Measurements from ENCODE around the gene RNF182. TPM values are rescaled to one million over a fixed set of nuclear protein-coding genes. Genes with fewer than 3 reads are reported as not detected.

RNF182 gene
- polyA plus RNA-seq, 1 experiment: 1.4 TPM

DNA sequence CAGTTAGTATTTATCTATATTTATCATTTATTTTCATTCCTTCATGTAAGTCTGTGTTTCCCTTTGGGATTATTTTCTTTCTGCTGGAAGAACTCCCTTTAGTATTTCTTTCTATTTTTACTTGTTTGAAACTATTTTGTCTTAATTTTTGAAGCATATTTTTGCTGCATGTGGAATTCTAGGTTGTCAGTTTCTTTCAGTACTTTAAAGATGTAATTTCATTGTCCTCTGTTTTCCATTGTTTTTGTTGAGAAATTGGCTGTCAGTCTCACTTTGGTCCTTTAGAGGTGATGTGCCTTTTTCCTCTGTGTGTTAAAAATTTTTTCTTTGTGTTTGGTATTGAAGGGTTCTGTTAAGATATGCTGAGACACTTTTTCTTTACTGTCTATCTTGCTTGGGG lies 17.1 kb downstream of the RNF182 start:
- Histone ChIP-seq H3K36me3 (ENCODE audit: control insufficient read depth, insufficient read depth, low read length) (no peaks in the 10 kb centered on the region), H3K27me3 (ENCODE audit: control insufficient read depth, insufficient read depth, low read length) (no peaks in the 10 kb centered on the region), H3K4me3 (ENCODE audit: low read depth, low read length) (no peak overlapping the region)
- POLR2A ChIA-PET: no interaction called here
- CTCF ChIA-PET: no interaction called here
- TF ChIP-seq, protein P1, sequence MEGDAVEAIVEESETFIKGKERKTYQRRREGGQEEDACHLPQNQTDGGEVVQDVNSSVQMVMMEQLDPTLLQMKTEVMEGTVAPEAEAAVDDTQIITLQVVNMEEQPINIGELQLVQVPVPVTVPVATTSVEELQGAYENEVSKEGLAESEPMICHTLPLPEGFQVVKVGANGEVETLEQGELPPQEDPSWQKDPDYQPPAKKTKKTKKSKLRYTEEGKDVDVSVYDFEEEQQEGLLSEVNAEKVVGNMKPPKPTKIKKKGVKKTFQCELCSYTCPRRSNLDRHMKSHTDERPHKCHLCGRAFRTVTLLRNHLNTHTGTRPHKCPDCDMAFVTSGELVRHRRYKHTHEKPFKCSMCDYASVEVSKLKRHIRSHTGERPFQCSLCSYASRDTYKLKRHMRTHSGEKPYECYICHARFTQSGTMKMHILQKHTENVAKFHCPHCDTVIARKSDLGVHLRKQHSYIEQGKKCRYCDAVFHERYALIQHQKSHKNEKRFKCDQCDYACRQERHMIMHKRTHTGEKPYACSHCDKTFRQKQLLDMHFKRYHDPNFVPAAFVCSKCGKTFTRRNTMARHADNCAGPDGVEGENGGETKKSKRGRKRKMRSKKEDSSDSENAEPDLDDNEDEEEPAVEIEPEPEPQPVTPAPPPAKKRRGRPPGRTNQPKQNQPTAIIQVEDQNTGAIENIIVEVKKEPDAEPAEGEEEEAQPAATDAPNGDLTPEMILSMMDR (IDR thresholded peaks at IDR 0.05; ENCODE audit: insufficient read depth, low read depth, low read length): no peak
- DNase-seq (ENCODE audit: low read depth): no peak

DNA sequence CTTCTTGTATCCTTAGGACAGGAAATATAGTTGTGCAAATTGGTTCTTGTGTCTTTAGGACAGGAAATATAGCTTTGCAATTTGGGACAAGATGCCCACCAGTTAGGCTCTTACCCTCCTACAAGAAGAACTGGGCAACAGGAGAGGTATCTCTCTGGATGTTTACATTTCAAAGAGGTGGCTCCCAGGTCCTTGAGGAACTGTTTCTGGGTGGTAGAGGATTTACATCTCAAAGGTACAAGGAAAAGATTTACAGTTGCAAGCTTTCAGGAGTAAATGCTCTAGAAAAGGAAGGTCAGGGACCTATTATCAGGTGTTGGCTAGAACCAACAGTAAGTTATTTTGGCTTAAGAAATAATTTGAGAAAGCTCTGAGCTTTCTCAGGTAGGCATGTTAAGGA lies 19.2 kb downstream of the RNF182 start:
- Histone ChIP-seq H3K27me3 (ENCODE audit: control insufficient read depth, insufficient read depth, low read length) (no peaks in the 10 kb centered on the region), H3K36me3 (ENCODE audit: control insufficient read depth, insufficient read depth, low read length) (no peaks in the 10 kb centered on the region), H3K4me3 (ENCODE audit: low read depth, low read length) (no peak overlapping the region)
- POLR2A ChIA-PET: no interaction called here
- no peak for DNase-seq (ENCODE audit: low read depth)
- TF ChIP-seq, protein P1 (IDR thresholded peaks at IDR 0.05; ENCODE audit: insufficient read depth, low read depth, low read length): no peak
- CTCF ChIA-PET: interaction anchor here (0.6 to 0.8 kb wide), 2 partner anchors 33 to 200 kb away, joined by 3 to 4 read pairs; no protein-coding TSS in a partner anchor

DNA sequence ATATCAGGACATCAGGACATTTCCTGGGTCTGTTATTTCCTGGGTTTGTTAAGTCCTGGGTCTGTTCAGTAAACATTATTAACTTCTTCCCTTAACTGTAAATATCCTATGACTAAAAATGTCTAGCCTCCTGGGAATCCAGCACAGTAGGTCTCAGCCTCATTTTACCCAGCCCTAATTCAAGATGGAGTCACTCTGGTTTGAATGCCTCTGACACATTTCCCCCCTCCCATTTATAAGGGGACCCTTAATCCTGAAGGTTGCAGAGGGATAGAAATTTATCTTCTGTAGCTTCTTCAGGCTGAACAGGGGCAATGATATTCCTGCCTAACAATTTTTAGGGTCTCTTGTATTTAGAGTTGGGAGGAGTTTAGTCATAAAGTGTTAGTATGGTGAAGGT lies 21.8 kb downstream of the RNF182 start:
- H3K27me3 ChIP-seq (ENCODE audit: control insufficient read depth, insufficient read depth, low read length): no peaks in the 10 kb centered on the region
- DNase-seq (ENCODE audit: low read depth): no peak
- H3K4me3 ChIP-seq (ENCODE audit: low read depth, low read length): no peak overlapping the region
- no peaks in the 10 kb centered on the region for H3K36me3 ChIP-seq (ENCODE audit: control insufficient read depth, insufficient read depth, low read length)
- ChIA-PET POLR2A (no interaction called here), CTCF (no interaction called here)
- TF ChIP-seq, protein P1 (IDR thresholded peaks at IDR 0.05; ENCODE audit: insufficient read depth, low read depth, low read length): no peak

DNA sequence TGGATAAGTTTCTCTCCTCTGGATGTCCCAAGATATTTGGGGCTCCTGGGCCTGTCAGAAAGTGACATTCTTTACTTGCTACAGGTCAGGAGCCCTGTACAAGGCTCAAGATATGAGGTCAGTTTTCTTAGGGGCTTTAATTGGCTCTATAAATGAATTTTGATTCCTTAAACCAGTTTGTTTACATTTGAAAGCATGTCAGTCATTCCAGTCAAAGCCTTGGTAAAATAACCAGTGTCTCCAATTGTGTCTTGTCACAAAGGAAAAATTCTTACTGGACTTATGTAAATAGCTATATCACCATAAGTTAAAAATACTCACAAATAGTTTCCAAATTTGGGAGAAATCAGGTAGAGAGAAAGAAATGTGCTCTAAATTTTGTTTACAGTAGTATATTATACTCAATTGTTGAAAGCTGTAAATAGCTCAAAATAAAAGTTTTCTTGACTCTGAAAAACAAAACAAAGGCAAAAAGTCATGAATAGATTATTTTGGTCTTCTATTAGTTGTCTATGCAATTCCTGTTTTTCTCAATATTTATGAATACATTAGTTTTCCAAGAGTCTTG lies 22.9 kb downstream of the RNF182 start:
- ChIA-PET POLR2A (no interaction called here), CTCF (interaction anchor here (1.5 kb wide), 1 partner anchor 24 kb away, joined by 3 read pairs; no protein-coding TSS in a partner anchor)
- H3K36me3 ChIP-seq (ENCODE audit: control insufficient read depth, insufficient read depth, low read length): no peaks in the 10 kb centered on the region
- DNase-seq (ENCODE audit: low read depth): no peak
- H3K4me3 ChIP-seq (ENCODE audit: low read depth, low read length): no peak overlapping the region
- TF ChIP-seq, protein P1 (IDR thresholded peaks at IDR 0.05; ENCODE audit: insufficient read depth, low read depth, low read length): no peak
- H3K27me3 ChIP-seq (ENCODE audit: control insufficient read depth, insufficient read depth, low read length): no peaks in the 10 kb centered on the region; the same call in 1 of the 2 replicates

DNA sequence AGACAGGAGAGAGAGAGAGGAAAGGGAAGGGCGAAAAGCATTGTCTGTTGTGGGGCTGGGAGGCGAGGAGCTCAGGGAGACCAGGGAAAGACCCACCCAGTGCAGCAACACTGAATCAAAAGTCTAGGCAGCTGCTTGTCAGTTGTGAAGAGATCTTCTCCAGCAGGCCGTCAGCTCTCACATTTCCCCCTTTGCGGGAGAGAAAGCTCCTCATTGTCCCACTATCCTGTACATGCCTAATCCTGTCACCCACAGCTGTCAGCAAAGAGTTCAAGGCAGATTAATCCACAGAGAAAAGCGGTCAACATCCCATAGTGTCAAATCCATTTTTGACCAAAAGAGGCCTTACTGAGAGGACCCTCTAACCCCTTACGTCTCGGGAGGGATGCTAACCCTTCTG lies 27.3 kb downstream of the RNF182 start:
- no peaks in the 10 kb centered on the region for H3K36me3 ChIP-seq (ENCODE audit: control insufficient read depth, insufficient read depth, low read length)
- no peak for DNase-seq (ENCODE audit: low read depth)
- no peaks in the 10 kb centered on the region; the same call in 1 of the 2 replicates for H3K27me3 ChIP-seq (ENCODE audit: control insufficient read depth, insufficient read depth, low read length)
- CTCF ChIA-PET: interaction anchor here (1.2 kb wide), 1 partner anchor 28 kb away, joined by 3 read pairs; no protein-coding TSS in a partner anchor
- H3K4me3 ChIP-seq (ENCODE audit: low read depth, low read length): no peak overlapping the region
- TF ChIP-seq, protein P1 (IDR thresholded peaks at IDR 0.05; ENCODE audit: insufficient read depth, low read depth, low read length): no peak
- POLR2A ChIA-PET: no interaction called here
